ENCODE results near the gene GAS2.

GAS2 gene

DNA sequence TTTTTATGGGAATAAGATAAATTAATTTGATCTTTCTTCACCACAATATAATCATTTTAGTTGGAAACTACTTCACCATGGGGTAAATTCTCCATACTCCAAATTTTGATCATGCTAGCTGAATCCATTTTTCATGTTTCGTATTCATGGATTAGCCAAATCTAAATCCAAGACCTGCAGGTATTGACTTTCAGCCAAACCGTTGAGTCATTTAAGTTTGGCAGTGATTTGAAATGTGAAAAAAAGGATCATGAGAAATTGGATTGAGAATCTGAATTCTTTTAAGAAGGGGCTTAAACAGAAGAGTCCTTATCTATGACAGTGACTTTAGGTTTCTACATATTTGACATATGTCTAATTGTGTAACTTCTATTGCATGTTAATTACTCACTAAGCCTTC is 5.3 kb downstream of the GAS2 start:
- Histone ChIP-seq H3K27me3 (ENCODE audit: control insufficient read depth in 5 of 5, insufficient read depth in 4 of 5, low read length in 5 of 5) (peaks cover 0 to 18% (median 10%) of the 10 kb centered on the region in 5 donors), H3K4me3 (ENCODE audit: low read depth in 1 of 5, low read length in 5 of 5) (no peak overlapping the region), H3K4me1 (ENCODE audit: control insufficient read depth in 5 of 5, insufficient read depth in 5 of 5, low read length in 5 of 5) (peaks cover 0 to 6% (median 5%) of the 10 kb centered on the region in 5 donors), H3K36me3 (ENCODE audit: control insufficient read depth in 5 of 5, insufficient read depth in 5 of 5, low read length in 5 of 5) (no peaks in the 10 kb centered on the region), H3K27ac (ENCODE audit: low read depth, low read length) (no peak overlapping the region), H3K9ac (ENCODE audit: low read length in 5 of 5) (no peak overlapping the region), H3K9me3 (ENCODE audit: control insufficient read depth in 5 of 5, low read length in 5 of 5) (no peaks in the 10 kb centered on the region)

DNA sequence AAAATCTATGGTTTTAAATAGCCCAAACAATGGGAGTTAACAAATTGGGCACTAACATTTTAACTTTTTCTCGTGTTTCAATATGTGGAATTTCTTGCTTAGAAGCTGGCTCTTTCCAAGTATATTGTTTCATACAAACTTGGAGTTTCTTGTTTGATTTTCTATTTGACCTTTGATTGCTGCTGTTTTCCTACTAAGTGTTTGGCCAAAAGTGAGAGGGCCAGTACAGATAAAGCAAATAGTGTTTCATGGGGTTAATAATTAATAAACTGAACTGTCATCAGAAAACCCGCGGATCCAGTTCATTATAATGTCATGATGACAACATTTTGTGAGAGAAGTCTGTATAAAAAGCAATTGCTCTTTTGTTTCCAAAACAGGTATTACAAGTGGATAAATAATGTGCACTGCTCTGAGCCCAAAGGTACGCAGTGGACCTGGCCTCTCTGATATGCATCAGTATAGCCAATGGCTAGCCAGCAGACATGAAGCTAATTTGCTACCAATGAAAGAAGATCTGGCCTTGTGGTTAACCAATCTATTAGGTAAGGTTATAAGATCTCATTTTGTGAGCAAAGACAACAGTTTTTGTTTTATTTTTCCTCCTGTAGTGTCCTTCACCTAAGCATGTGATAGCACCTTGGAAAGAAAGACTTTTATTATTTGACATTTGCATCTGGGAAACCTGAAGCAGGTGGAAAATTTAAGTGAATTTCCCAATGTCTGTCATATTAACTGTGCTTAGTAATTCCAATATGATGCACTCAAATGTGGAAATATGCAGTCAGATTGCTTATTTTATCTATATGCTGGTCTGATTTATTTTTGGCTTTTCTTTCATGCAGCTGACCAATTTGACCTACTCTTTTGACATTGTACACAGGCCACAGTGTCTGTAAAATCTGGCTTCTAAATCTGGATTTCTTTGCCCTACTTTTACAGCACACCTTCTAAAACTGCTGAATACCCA is 8.3 kb downstream of the GAS2 start:
- H3K27ac ChIP-seq (ENCODE audit: low read depth, low read length): no peak overlapping the region
- no peak overlapping the region for H3K9ac ChIP-seq (ENCODE audit: low read length in 5 of 5)
- no peaks in the 10 kb centered on the region for H3K9me3 ChIP-seq (ENCODE audit: control insufficient read depth in 5 of 5, low read length in 5 of 5)
- peaks cover 0 to under 1% (median 0%) of the 10 kb centered on the region in 5 donors for H3K27me3 ChIP-seq (ENCODE audit: control insufficient read depth in 5 of 5, insufficient read depth in 4 of 5, low read length in 5 of 5)
- H3K4me3 ChIP-seq (ENCODE audit: low read depth in 1 of 5, low read length in 5 of 5): no peak overlapping the region
- H3K36me3 ChIP-seq (ENCODE audit: control insufficient read depth in 5 of 5, insufficient read depth in 5 of 5, low read length in 5 of 5): no peaks in the 10 kb centered on the region
- H3K4me1 ChIP-seq (ENCODE audit: control insufficient read depth in 5 of 5, insufficient read depth in 5 of 5, low read length in 5 of 5): no peaks in the 10 kb centered on the region

DNA sequence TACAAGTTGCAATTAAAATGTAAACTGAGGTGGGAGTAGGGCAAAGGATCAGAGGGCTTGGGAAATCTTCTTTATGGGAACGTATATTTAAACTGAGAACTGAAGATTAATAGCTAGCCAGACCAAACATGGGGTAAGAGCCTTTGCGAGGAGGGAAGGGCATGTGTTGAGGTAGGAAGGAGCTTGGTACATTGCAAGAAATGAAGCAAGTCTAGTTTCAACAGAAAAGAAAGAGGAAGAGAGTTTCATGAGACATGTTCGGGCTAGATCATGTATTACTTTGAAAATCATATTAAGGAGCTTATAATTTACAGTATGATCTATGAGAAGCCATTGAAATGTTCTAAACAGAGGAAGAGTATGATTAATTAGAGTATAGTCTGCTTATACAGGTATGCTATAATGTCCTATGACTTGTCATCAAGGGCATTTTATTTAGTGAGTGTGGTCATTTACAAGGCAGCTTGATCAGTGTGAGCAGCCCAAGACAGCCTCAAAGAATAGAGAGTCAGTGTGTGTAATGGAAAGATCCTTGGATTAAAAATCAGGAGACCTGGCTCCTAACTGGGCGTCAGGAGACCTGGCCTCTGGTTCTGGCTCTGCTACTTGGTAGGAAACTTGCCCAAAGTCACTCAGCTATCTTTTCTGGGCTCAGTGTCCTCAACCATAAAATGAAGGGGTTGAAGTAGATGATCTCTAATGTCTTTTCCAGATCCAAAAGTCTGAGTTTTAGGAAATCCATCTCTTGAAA is 10.9 kb downstream of the GAS2 start:
- Histone ChIP-seq H3K27me3 (ENCODE audit: control insufficient read depth in 5 of 5, insufficient read depth in 4 of 5, low read length in 5 of 5) (no peaks in the 10 kb centered on the region), H3K4me3 (ENCODE audit: low read depth in 1 of 5, low read length in 5 of 5) (no peak overlapping the region), H3K9me3 (ENCODE audit: control insufficient read depth in 5 of 5, low read length in 5 of 5) (no peaks in the 10 kb centered on the region), H3K36me3 (ENCODE audit: control insufficient read depth in 5 of 5, insufficient read depth in 5 of 5, low read length in 5 of 5) (no peaks in the 10 kb centered on the region), H3K4me1 (ENCODE audit: control insufficient read depth in 5 of 5, insufficient read depth in 5 of 5, low read length in 5 of 5) (no peaks in the 10 kb centered on the region), H3K27ac (ENCODE audit: low read depth, low read length) (no peak overlapping the region), H3K9ac (ENCODE audit: low read length in 5 of 5) (no peak overlapping the region)

DNA sequence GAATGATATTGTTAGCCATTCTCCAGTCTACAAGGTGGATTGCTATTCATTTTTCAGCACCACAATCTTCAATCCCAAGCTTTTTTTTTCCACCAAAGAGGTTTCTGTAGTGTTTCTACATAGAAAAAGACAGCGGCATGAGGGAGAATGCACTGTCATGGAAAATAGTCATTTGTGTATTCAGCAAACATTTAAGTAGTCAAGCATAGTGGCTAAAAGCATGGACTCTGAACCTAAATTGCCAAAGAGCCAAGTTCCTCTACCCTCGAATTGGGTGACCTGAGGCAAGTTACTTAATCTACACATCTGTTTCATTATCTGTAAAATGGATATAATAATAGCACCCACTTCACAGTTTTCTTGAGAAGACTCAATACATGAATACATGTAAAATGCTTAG is 14.2 kb downstream of the GAS2 start:
- no peaks in the 10 kb centered on the region for H3K36me3 ChIP-seq (ENCODE audit: control insufficient read depth in 5 of 5, insufficient read depth in 5 of 5, low read length in 5 of 5)
- H3K4me1 ChIP-seq (ENCODE audit: control insufficient read depth in 5 of 5, insufficient read depth in 5 of 5, low read length in 5 of 5): peaks cover 0 to 7% (median 0%) of the 10 kb centered on the region in 5 donors
- H3K9ac ChIP-seq (ENCODE audit: low read length in 5 of 5): no peak overlapping the region

DNA sequence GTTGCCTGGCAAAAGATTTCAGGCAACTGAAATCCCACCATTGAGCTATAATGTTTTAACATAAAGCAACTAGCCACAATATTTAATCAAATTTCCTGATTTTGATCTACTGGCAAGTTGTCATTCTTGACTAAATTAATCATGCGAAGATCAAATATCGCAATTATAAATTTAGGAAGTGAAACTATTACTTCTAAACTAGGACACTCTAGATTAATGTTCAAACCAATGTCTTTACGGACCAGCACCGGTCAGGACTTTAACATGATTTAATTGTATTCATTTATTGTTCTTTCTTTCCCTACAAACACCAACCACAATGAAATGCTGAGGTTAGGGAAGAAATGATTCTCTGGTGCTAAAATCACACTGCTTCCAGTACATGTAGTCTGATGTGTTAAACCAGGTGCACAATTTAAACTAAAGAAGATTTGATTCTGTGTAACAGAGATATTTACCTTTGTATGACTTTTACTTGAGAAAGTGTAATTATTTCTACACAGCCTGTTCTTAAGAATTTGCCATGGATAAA is 14.9 kb downstream of the GAS2 start:
- Histone ChIP-seq H3K27me3 (ENCODE audit: control insufficient read depth in 5 of 5, insufficient read depth in 4 of 5, low read length in 5 of 5) (no peaks in the 10 kb centered on the region), H3K27ac (ENCODE audit: low read depth, low read length) (no peak overlapping the region), H3K4me3 (ENCODE audit: low read depth in 1 of 5, low read length in 5 of 5) (no peak overlapping the region), H3K9me3 (ENCODE audit: control insufficient read depth in 5 of 5, low read length in 5 of 5) (no peaks in the 10 kb centered on the region), H3K4me1 (ENCODE audit: control insufficient read depth in 5 of 5, insufficient read depth in 5 of 5, low read length in 5 of 5) (peaks cover 0 to 7% (median 0%) of the 10 kb centered on the region in 5 donors), H3K36me3 (ENCODE audit: control insufficient read depth in 5 of 5, insufficient read depth in 5 of 5, low read length in 5 of 5) (no peaks in the 10 kb centered on the region), H3K9ac (ENCODE audit: low read length in 5 of 5) (no peak overlapping the region)

More for the DNA sequence above, 14.2 kb downstream of the GAS2 start:
- H3K4me3 ChIP-seq (ENCODE audit: low read depth in 1 of 5, low read length in 5 of 5): no peak overlapping the region
- no peaks in the 10 kb centered on the region for H3K27me3 ChIP-seq (ENCODE audit: control insufficient read depth in 5 of 5, insufficient read depth in 4 of 5, low read length in 5 of 5)
- no peaks in the 10 kb centered on the region for H3K9me3 ChIP-seq (ENCODE audit: control insufficient read depth in 5 of 5, low read length in 5 of 5)
- H3K27ac ChIP-seq (ENCODE audit: low read depth, low read length): no peak overlapping the region

DNA sequence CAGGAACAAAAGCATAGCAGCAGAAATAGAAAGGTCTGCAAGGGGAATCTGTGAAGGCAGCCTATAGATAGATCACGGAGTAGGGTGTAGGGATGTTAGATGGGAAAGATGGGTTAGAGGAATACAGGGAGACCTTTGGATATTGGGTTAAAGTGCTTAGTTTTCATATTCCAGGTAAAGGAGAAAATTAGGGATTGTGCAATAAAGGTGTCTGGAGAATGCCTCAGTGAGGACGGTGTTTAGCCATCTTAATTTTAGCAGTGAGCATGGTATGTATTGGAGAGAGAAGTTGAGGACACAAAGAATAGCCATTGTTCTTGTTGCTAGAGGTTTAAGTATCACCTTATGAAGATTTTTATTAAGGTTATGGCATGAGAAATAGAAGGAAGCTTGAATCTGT is 17.7 kb downstream of the GAS2 start:
- no peaks in the 10 kb centered on the region for H3K36me3 ChIP-seq (ENCODE audit: control insufficient read depth in 5 of 5, insufficient read depth in 5 of 5, low read length in 5 of 5)
- peaks cover 0 to 7% (median 0%) of the 10 kb centered on the region in 5 donors for H3K4me1 ChIP-seq (ENCODE audit: control insufficient read depth in 5 of 5, insufficient read depth in 5 of 5, low read length in 5 of 5)
- no peak overlapping the region for H3K27ac ChIP-seq (ENCODE audit: low read depth, low read length)
- H3K9me3 ChIP-seq (ENCODE audit: control insufficient read depth in 5 of 5, low read length in 5 of 5): no peaks in the 10 kb centered on the region
- no peak overlapping the region for H3K4me3 ChIP-seq (ENCODE audit: low read depth in 1 of 5, low read length in 5 of 5)
- H3K27me3 ChIP-seq (ENCODE audit: control insufficient read depth in 5 of 5, insufficient read depth in 4 of 5, low read length in 5 of 5): no peaks in the 10 kb centered on the region
- H3K9ac ChIP-seq (ENCODE audit: low read length in 5 of 5): no peak overlapping the region

DNA sequence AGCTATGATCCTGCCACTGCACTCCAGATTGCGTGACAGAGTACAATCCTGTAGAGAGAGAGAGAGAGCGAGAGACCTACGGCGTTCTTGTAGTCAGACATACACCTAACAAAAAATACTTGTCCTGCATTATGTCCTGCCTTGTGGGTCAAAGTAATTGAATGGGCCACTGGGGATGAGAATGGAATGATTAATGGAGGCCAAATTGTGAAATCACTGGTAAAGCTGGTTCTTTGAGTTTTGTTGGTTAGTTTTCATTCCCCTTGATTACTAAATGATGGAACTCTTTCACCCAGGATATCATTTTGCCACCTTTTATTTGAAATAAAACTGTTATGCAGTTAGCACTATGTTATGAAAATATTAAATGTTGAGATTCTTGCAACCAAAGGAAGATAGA is 18.7 kb downstream of the GAS2 start:
- Histone ChIP-seq H3K4me1 (ENCODE audit: control insufficient read depth in 5 of 5, insufficient read depth in 5 of 5, low read length in 5 of 5) (peaks cover 0 to 7% (median 0%) of the 10 kb centered on the region in 5 donors), H3K4me3 (ENCODE audit: low read depth in 1 of 5, low read length in 5 of 5) (no peak overlapping the region), H3K27me3 (ENCODE audit: control insufficient read depth in 5 of 5, insufficient read depth in 4 of 5, low read length in 5 of 5) (no peaks in the 10 kb centered on the region), H3K27ac (ENCODE audit: low read depth, low read length) (no peak overlapping the region), H3K9me3 (ENCODE audit: control insufficient read depth in 5 of 5, low read length in 5 of 5) (no peaks in the 10 kb centered on the region), H3K9ac (ENCODE audit: low read length in 5 of 5) (no peak overlapping the region), H3K36me3 (ENCODE audit: control insufficient read depth in 5 of 5, insufficient read depth in 5 of 5, low read length in 5 of 5) (no peaks in the 10 kb centered on the region)

DNA sequence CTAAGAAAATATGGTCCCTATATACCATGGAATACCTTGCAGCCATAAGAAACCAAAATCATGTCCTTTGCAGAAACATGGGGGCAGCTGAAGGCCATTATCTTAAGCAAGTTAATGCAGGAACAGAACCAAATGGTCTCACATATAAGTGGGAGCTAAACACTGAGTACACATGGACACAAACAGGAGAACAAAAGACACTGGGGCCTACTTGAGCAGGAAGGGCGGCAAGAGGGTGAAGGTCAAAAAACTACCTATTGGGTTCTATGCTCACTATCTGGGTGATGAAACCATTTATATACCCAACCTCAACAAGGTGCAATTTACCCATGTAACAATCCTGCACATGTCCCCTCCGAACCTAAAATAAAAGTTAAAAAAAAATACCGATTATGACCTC is 22.5 kb downstream of the GAS2 start:
- H3K36me3 ChIP-seq (ENCODE audit: control insufficient read depth in 5 of 5, insufficient read depth in 5 of 5, low read length in 5 of 5): no peaks in the 10 kb centered on the region
- no peak overlapping the region for H3K9ac ChIP-seq (ENCODE audit: low read length in 5 of 5)
- H3K27ac ChIP-seq (ENCODE audit: low read depth, low read length): no peak overlapping the region
- H3K9me3 ChIP-seq (ENCODE audit: control insufficient read depth in 5 of 5, low read length in 5 of 5): no peaks in the 10 kb centered on the region
- H3K27me3 ChIP-seq (ENCODE audit: control insufficient read depth in 5 of 5, insufficient read depth in 4 of 5, low read length in 5 of 5): no peaks in the 10 kb centered on the region
- H3K4me3 ChIP-seq (ENCODE audit: low read depth in 1 of 5, low read length in 5 of 5): no peak overlapping the region
- H3K4me1 ChIP-seq (ENCODE audit: control insufficient read depth in 5 of 5, insufficient read depth in 5 of 5, low read length in 5 of 5): peaks cover 0 to 7% (median 0%) of the 10 kb centered on the region in 5 donors

DNA sequence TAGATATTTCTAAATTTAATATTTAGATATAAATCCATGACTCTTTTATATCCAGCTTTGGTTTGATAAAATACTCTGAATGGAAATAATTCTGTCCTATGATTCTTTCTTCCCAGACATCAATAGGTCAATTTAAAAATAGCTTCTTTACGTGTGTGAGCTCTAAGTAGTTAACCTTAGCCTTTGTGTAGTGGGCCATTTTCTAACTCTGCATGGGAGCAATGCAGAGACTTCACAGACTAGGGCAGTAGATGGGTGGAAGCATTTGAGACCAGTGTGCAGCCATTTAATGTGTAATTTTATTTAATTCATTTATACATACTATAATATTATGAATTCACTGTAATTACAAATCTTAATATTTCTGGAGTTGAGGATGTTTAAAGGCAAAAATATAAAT is 23.8 kb downstream of the GAS2 start:
- H3K4me1 ChIP-seq (ENCODE audit: control insufficient read depth in 5 of 5, insufficient read depth in 5 of 5, low read length in 5 of 5): peaks cover 0 to 2% (median 0%) of the 10 kb centered on the region in 5 donors
- no peaks in the 10 kb centered on the region for H3K9me3 ChIP-seq (ENCODE audit: control insufficient read depth in 5 of 5, low read length in 5 of 5)
- no peak overlapping the region for H3K4me3 ChIP-seq (ENCODE audit: low read depth in 1 of 5, low read length in 5 of 5)
- H3K36me3 ChIP-seq (ENCODE audit: control insufficient read depth in 5 of 5, insufficient read depth in 5 of 5, low read length in 5 of 5): no peaks in the 10 kb centered on the region
- no peaks in the 10 kb centered on the region for H3K27me3 ChIP-seq (ENCODE audit: control insufficient read depth in 5 of 5, insufficient read depth in 4 of 5, low read length in 5 of 5)
- H3K9ac ChIP-seq (ENCODE audit: low read length in 5 of 5): no peak overlapping the region
- no peak overlapping the region for H3K27ac ChIP-seq (ENCODE audit: low read depth, low read length)

DNA sequence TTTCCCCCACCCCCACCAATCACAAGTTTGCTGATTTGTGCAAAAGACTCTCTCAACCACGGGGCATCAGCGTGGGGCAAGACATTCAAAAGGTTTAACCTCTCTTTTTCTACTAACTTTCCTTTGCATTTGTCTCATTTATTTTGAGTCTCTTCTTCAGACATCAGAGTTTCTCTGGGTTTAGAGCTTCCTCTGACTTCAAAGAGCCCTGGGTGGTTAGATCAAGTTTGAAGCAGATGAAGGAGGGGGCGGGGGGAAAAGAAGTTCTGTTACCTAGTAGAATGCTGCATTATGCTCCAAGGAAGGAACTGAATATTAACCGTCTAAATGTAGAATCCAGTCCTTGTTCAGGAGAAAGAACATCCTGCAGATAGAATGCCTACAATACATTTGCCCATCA is 24.5 kb downstream of the GAS2 start:
- Histone ChIP-seq H3K27me3 (ENCODE audit: control insufficient read depth in 5 of 5, insufficient read depth in 4 of 5, low read length in 5 of 5) (no peaks in the 10 kb centered on the region), H3K27ac (ENCODE audit: low read depth, low read length) (no peak overlapping the region), H3K4me3 (ENCODE audit: low read depth in 1 of 5, low read length in 5 of 5) (no peak overlapping the region), H3K9ac (ENCODE audit: low read length in 5 of 5) (no peak overlapping the region), H3K36me3 (ENCODE audit: control insufficient read depth in 5 of 5, insufficient read depth in 5 of 5, low read length in 5 of 5) (no peaks in the 10 kb centered on the region), H3K9me3 (ENCODE audit: control insufficient read depth in 5 of 5, low read length in 5 of 5) (no peaks in the 10 kb centered on the region), H3K4me1 (ENCODE audit: control insufficient read depth in 5 of 5, insufficient read depth in 5 of 5, low read length in 5 of 5) (no peaks in the 10 kb centered on the region)
